ENCODE data around the gene AP3B1.

DNA sequence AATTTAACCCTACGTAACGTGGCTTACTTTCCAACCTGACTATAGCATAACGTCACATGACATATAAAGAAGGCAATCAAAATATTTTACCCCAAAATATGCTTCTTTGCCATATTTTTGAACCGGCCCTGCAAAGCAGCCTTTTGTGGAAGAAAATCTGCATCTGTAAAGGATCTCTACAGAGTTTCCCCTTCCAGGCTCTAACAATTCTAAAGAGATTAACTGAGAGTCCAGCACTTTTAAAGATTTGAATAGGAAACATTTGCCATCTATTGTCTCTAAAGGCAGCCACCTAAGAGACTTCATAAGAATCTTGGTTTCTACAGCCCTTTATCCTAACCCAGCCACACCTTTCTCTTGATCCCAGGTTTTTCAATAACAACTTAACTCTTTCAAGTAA is 22.7 kb downstream of the AP3B1 start:
- TF ChIP-seq, protein P1, sequence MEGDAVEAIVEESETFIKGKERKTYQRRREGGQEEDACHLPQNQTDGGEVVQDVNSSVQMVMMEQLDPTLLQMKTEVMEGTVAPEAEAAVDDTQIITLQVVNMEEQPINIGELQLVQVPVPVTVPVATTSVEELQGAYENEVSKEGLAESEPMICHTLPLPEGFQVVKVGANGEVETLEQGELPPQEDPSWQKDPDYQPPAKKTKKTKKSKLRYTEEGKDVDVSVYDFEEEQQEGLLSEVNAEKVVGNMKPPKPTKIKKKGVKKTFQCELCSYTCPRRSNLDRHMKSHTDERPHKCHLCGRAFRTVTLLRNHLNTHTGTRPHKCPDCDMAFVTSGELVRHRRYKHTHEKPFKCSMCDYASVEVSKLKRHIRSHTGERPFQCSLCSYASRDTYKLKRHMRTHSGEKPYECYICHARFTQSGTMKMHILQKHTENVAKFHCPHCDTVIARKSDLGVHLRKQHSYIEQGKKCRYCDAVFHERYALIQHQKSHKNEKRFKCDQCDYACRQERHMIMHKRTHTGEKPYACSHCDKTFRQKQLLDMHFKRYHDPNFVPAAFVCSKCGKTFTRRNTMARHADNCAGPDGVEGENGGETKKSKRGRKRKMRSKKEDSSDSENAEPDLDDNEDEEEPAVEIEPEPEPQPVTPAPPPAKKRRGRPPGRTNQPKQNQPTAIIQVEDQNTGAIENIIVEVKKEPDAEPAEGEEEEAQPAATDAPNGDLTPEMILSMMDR (conservative IDR thresholded peaks at IDR 0.05; ENCODE audit: low read length): no peak
- no peak for TF ChIP-seq EZH2phosphoT487 (IDR thresholded peaks at IDR 0.05; ENCODE audit: borderline replicate concordance)
